Femur (tissue), 1 donor: ENCODE data around the gene DBP.
"Not testable (repeated sequence)": the region's sequence is repeated elsewhere in the genome, so short reads cannot be mapped to it uniquely, and the experiment has no call there.

Experiments used
- DNase-seq: peaks from one replicate; pipeline ENCODE4 v3.0.0-alpha.2; 2017

The DBP gene

GRCh38 chr19:48636859-48637448 lies at the start of gene DBP:
Gene DBP, minus strand, starts transcription at chr19:48637379. Its CDS starts 385 bp downstream, at chr19:48636994.
- DNase-seq, result peak; percentile 71

- DNase-seq, result not testable (repeated sequence)
Measured at GRCh38 chr19:48686637-48687036, 49.5 kb upstream of the DBP start.

GRCh38 chr19:48686088-48686487 lies 48.9 kb upstream of the DBP start:
- DNase-seq, result no peak

GRCh38 chr19:48685583-48685982 lies 48.4 kb upstream of the DBP start:
- no peak for DNase-seq

GRCh38 chr19:48683349-48683748 lies 46.2 kb upstream of the DBP start:
- peak; percentile 81 for DNase-seq

- no peak for DNase-seq
Measured at GRCh38 chr19:48681127-48681470, 43.9 kb upstream of the DBP start.

- DNase-seq, result no peak
Measured at GRCh38 chr19:48680436-48681126, 43.4 kb upstream of the DBP start.

GRCh38 chr19:48680006-48680405 lies 42.8 kb upstream of the DBP start:
- not testable (repeated sequence) for DNase-seq

- no peak for DNase-seq
Measured at GRCh38 chr19:48678201-48678600, 41.0 kb upstream of the DBP start.

GRCh38 chr19:48676887-48677286 lies 39.7 kb upstream of the DBP start:
- DNase-seq, result no peak

GRCh38 chr19:48676487-48676886 lies 39.3 kb upstream of the DBP start:
- DNase-seq, result no peak

GRCh38 chr19:48674921-48675824 lies 38.0 kb upstream of the DBP start:
- DNase-seq, result peak; percentile 88

- DNase-seq, result no peak
Measured at GRCh38 chr19:48674216-48674809, 37.1 kb upstream of the DBP start.

GRCh38 chr19:48673436-48674100 lies 36.4 kb upstream of the DBP start:
- DNase-seq, result no peak

GRCh38 chr19:48672994-48673393 lies 35.8 kb upstream of the DBP start, which contains the start of gene NTN5:
Gene NTN5, minus strand, starts transcription at chr19:48673017. Its CDS starts 2,031 bp downstream, at chr19:48670986.
- no peak for DNase-seq

- no peak for DNase-seq
Measured at GRCh38 chr19:48671446-48671995, 34.3 kb upstream of the DBP start.

- no peak for DNase-seq
Measured at GRCh38 chr19:48670699-48671445, 33.7 kb upstream of the DBP start.

GRCh38 chr19:48669903-48670668 lies 32.9 kb upstream of the DBP start:
- no peak for DNase-seq

GRCh38 chr19:48668761-48669160 lies 31.6 kb upstream of the DBP start:
- DNase-seq, result no peak

GRCh38 chr19:48668332-48668731 lies 31.2 kb upstream of the DBP start:
- DNase-seq, result no peak

- no peak for DNase-seq
Measured at GRCh38 chr19:48665786-48666185, 28.6 kb upstream of the DBP start.
